Stimulated activated CD8-positive, alpha-beta memory T cell treated with anti-CD3 and anti-CD28 coated beads, Interleukin-12 subunit alpha, Interleukin-12 subunit beta, amount 100 ng/mL, for 1 hour (primary cell): ENCODE data around the gene TMEM200C.
"Not testable (repeated sequence)": the region's sequence is repeated elsewhere in the genome, so short reads cannot be mapped to it uniquely, and the experiment has no call there.

ENCODE experiments used
- DNase-seq: peaks from one replicate; pipeline ENCODE4 v3.0.0-alpha.2; 2020; ENCODE audit warnings: low read depth

The TMEM200C gene

GRCh38 chr18:5891854-5892215 is 3.5 kb downstream of the TMEM200C start:
- DNase-seq: no peak

DNA sequence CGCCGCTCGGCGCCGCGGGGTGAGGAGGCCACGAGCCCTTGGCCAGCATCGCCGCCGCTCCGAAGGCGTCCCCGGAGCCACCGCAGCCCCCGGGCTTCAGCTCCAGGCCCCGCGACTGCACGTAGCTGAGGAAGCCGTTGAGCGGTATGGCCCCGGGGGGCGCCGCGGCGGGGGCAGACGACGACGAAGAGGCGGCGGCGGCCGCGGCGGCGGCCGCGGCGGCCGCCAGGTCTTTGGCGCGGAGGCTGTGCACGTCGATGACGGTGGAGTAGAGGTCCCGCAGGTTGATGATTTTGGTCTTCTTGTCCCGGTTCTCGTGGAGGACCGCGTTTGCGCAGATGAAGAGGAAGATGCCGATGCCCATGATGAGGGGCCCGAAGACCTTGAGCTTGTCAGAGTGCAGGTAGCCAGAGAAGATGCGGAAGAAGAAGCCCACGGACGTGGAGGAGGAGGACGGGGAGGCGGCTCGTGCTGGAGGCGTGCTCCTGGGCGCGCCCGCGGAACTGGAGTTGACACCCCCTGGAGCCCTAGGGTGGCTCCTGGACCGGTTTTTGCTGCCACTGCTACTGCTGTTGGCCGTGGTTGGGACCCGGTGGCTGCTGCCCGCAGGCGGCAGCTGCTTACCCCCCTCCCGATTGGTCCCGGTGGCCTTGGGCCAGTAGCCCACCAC is 4.0 kb downstream of the TMEM200C start:
- DNase-seq: no peak

- no peak for DNase-seq
These were observed 4.8 kb downstream of the TMEM200C start for GRCh38 chr18:5890331-5891183.

DNA sequence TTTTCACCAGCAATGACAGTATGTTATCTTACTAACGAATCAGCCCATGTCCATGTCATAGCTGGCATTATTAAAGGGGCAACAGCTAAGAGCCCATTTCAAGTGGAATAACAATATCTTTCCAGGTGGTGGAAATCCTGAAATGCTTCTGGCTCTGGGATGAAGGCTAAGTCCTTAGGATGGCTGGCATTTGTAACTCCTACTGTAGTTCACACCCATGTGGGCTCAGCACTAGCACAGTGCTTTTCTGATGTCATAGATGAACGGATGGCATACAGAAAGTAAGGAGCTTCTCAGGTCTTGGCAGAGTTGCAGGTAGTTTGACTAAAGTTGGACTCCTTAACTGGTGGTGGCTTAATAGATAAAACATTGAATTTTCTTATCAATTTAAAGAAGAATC is 10.0 kb downstream of the TMEM200C start:
- no peak for DNase-seq

- no peak for DNase-seq
These were observed 10.9 kb downstream of the TMEM200C start for GRCh38 chr18:5884375-5884774.

DNA sequence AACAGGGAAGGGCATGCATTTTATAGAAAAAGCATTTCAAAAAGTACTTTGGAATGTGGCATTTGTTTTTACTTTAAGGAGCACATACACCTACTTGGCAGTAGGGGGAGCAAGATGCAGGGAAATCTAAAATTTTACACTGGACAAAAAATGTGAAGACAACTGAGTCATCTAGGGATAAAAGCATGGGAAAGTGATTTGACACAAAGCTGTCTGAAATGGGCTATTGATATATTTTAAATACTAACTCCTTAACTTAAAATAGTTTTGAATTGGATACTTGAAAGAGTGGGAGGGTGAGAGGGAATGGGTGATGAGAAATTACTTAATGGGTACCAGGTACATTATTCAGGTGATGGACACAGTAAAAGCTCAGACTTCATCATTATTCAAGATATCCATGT is 15.8 kb downstream of the TMEM200C start:
- DNase-seq: no peak

DNA sequence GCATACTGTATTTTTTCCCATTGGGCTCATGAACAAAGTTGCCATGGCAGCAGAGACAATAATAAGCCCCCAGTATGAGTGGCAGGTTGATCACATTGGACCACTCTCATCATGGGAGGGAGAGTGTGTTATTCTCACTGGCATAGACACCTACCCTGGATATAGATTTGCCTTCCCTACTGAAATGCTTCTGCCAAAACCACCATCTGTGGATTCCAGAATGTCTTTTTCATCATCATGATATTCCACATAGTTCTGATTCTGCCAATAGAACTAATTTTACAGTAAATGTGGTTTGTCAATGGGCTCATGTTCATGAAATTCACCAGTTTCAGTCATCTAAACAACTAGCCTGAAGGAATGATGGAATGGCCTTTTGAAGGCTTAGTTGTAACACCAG is 18.4 kb downstream of the TMEM200C start:
- no peak for DNase-seq

DNA sequence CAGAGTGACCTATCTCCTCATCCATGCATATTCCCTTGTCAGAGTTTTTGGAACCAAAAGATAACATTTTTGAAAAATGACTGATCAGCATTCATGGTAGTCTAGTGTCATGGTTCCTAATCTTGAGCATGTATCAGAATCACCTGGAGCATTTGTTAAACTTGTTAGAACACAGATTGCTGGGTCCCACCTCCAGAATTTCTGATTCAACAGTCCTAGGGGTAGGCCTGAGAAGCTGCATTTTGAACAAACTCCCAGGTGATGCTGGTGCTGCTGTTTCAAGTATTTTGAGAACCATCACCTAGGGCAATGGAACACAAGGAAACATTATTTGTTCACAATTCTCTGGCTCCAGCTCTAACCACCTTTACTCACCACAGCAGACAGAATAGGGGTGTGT is 21.0 kb downstream of the TMEM200C start:
- no peak for DNase-seq

DNA sequence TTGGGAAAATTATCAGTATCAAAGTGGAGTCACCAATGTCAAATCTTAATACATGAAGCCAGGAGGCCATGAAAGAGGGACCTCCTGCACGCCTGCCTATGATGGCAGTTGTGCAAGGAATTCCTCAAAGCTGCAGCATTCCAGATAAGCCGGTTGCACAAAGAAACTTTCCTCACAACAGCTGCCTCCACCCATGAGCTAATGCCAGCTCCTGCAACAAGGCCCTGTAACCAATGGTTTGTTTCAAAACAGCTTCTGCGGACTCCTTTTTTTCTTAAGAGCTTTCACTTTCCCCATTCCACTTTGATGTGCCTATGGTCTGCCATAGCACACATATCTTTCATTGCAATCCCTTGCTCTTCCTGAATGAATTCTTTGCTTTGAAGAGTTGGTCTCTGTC is 22.4 kb downstream of the TMEM200C start:
- no peak for DNase-seq

GRCh38 chr18:5871426-5871825 is 23.9 kb downstream of the TMEM200C start:
- DNase-seq: no peak

DNA sequence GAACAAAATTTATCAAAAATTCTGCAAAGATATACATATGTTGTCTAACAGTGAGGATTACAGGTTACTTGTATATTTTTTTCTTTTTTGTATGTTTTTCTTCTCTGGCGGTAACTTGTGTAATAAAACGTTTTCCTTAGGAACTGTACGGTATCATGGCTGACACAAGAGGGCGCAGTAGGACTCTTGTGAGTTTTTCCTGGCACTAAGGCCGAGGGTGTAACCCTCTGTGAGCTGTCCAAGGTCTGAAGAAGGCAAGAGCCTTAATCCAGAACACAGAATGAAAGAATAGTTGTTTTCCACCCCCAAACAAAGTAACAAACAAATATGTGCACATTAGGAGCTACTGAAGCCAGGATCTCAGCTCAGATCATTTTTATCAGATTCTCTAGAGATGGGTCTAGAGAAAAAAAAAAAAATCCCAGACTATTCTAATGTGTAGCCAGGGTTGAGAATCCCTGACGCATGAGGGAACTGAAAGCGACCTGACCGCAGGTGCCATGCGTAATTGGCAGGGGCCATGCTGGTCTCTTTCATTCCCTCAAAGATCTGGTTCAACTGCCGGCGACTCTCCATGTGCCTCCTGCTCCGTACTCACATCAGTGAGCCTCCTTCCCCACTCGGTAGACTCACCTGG is 27.0 kb downstream of the TMEM200C start:
- DNase-seq: no peak

DNA sequence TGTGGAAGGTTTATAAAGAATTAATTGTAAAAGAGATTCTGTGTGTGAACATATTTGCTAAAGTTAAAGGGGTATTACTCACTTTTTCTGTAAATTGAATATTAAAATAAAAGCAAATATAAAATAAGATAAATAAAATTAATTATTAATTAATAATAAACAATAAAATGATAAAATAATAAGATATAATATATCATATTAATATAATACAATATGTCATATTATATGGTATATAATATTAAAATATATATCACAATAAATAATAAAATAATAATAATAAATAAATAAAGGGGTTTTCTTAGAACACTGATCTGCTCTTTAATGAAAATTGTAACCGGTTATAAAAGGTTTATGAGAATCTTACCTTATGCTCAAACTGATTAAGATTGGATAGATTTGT is 29.8 kb downstream of the TMEM200C start:
- no peak for DNase-seq

DNA sequence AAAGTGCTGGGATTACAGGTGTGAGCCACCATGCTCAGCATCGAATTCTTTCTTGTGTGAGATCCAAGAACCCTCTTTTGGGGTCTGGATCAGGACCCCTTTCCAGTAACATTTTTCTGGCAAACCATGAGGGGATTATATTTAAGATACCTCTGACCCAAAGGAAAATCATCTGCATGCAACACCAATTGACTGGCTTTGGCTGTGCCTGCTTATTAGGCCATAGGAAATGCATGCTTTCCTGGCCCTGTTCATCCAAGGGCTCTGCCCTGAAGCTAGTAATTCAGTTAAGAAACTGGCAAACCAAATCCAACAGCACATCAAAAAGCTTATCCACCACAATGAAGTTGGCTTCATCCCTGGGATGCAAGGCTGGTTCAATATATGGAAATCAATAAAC is 33.2 kb downstream of the TMEM200C start:
- not testable (repeated sequence) for DNase-seq

- DNase-seq: no peak
These were observed 38.1 kb downstream of the TMEM200C start for GRCh38 chr18:5857180-5857579.

DNA sequence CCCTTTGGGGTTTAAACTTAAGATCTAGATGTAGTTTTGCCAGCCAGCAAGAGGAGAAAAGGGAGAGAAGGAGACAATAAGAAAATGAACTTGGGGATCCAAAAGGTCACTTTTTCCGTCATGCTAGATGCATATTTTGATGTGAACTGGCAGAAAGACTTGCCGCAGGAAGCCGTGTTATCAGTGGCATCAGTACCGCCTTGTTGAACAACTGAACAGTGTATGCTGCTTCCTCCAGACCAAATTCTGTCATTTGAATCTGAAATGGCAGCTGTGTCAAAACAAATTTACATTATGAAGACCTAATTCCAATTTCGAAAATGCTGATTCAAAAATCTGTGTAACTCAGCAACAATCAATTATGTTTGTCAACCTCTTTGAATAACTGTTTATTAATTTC is 42.1 kb downstream of the TMEM200C start:
- DNase-seq: no peak

DNA sequence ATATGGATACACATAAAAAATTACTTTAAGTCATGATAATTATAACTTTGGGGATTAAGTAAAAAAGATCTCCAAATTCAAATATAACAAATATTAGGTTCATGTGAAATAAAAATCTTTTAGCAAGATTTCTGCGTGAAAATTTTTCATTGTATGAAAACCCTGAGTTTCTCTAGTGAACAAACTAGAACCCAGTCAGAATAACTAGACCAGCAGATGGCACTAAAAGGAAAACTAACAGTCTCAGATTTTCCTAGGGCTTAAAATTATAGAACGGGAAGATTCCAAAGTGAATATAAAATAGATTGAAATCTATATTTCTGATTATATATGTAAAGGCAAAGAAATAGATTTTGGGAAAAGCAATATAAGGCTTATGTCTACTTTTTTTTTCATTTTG is 43.3 kb downstream of the TMEM200C start:
- DNase-seq: no peak

- DNase-seq: no peak
These were observed 52.7 kb downstream of the TMEM200C start for GRCh38 chr18:5842653-5843052.

DNA sequence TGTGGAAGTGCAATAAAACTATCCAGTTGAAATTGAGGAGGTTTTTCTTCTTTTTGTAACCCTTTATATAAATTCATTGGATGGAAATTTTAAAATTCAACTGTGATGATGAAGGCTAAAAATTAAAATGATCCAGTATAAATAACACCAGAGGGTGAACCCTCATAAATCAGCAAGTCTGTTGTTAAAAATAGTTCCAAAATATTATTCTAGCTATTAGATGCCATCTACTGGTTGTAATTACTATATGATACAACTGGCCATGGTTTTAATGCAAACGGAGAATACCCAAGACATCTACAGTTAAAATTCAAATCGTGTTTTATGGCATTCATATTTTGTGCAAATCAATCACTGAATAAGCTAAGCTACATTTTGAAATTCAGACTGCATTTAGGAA is 53.8 kb downstream of the TMEM200C start:
- no peak for DNase-seq

GRCh38 chr18:5840547-5840946 is 54.8 kb downstream of the TMEM200C start:
- DNase-seq: no peak

DNA sequence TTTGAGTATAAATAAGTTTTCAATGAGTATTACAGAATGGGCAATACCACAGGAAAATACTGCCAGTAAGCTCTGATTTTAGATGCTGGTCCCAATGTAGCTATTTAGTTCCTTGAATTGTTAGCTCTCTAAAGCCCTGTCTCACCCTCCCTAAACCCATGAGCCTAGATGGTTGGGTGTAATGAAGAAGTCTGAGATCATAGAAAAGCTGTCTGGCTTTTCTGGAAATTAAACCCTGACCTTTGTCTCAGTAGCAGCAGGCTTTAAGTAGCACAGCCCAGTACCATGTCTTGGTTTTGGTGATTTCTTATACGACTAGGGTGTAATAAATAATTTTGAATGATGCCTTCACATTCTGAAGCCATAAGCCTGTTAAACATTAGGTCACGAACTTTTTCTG is 55.3 kb downstream of the TMEM200C start:
- no peak for DNase-seq

GRCh38 chr18:5839102-5839501 is 56.2 kb downstream of the TMEM200C start:
- no peak for DNase-seq
